ENCODE measurements around the gene LRRK1. TPM values are rescaled to one million over a fixed set of nuclear protein-coding genes. Genes with fewer than 3 reads are reported as not detected.

Gene LRRK1
- total and polyA plus RNA-seq, 2 donors (not counting 1 experiment from before 2014, with no cell fraction given) = 19.8 to 53.0 TPM

- WGBS (ENCODE audit: insufficient coverage) = 96% methylated on average over 16 of the region's 20 CpGs
- Mint-ChIP-seq H3K27me3 (no peaks in the 10 kb centered on the region), H3K4me1 (no peaks in the 10 kb centered on the region), H3K9me3 (ENCODE audit: insufficient read depth) (no peaks in the 10 kb centered on the region), H3K27ac (no peak overlapping the region), H3K4me3 (no peak overlapping the region)
- Histone ChIP-seq H3K4me3 (ENCODE audit: control extremely low read depth in 1 of 5, extremely low read depth in 1 of 5, insufficient read depth in 1 of 5, low read depth in 2 of 5, low read length in 4 of 5) (no peak overlapping the region), H3K79me2 (ENCODE audit: control insufficient read depth, insufficient read depth, low read length) (no peaks in the 10 kb centered on the region), H3K27ac (ENCODE audit: low read length in 2 of 2) (no peak overlapping the region), H3K36me3 (replicated peaks in 1 of 2; ENCODE audit: control extremely low read depth in 1 of 2, control insufficient read depth in 1 of 2, extremely low read depth in 1 of 2, insufficient read depth in 2 of 2, low read length in 1 of 2) (peaks cover 0 to 60% of the 10 kb centered on the region in 2 experiments), H3K4me1 (ENCODE audit: control insufficient read depth in 2 of 2, insufficient read depth in 2 of 2, low read length in 2 of 2) (no peaks in the 10 kb centered on the region), H3K9me3 (ENCODE audit: control extremely low read depth in 1 of 3, control insufficient read depth in 2 of 3, insufficient read depth in 1 of 3, low read length in 2 of 3) (no peaks in the 10 kb centered on the region), H4K20me1 (ENCODE audit: control insufficient read depth, insufficient read depth, low read length, poor library complexity, severe bottlenecking) (no peaks in the 10 kb centered on the region), H3K4me2 (replicated peaks; ENCODE audit: low read depth, low read length, poor library complexity, severe bottlenecking) (no peak overlapping the region), H3K27me3 (replicated peaks in 1 of 4; ENCODE audit: control extremely low read depth in 1 of 4, control insufficient read depth in 3 of 4, insufficient read depth in 4 of 4, low read length in 3 of 4) (no peaks in the 10 kb centered on the region), H2AFZ (ENCODE audit: insufficient read depth, low read depth, low read length, poor library complexity, severe bottlenecking) (no peak overlapping the region), H3K9ac (ENCODE audit: low read length) (no peak overlapping the region)
- intact Hi-C loops (cut with micrococcal nuclease) = no loop called here
- ChIA-PET POLR2A (no interaction called here), CTCF (interaction anchor here (1.5 kb wide), 1 partner anchor 16 kb away, joined by 15 read pairs; no protein-coding TSS in a partner anchor)
- ATAC-seq (ENCODE audit: low read depth) (no peak), DNase-seq (no peak)
- no peak for TF ChIP-seq CTCF (IDR thresholded peaks at IDR 0.05)
- TF ChIP-seq EZH2 (IDR thresholded peaks at IDR 0.05; ENCODE audit: borderline replicate concordance, insufficient read depth, low read depth, low read length, poor library complexity, severe bottlenecking) = no peak
Observed at GRCh38 chr15:101024706-101025500, 105.7 kb downstream of the LRRK1 start.

DNA sequence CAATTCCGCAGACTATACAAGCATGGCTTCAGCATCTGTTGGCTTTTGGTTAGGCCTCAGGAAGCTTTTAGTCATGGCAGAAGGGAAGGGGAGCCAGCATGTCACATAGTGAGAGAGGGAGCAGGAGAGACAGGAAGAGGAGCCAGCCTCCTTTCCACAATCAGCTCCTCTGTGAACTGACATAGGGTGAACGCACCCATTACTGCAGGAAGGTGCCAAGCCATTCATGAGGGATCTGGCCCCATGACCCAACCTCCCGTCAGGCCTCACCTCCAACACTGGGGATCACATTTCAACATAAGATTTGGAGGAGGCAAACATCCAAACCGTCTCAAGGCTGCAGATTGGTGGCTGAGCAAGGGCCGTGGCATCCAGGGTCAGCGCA, 106.3 kb downstream of the LRRK1 start:
- Histone ChIP-seq H3K27me3 (replicated peaks in 1 of 4; ENCODE audit: control extremely low read depth in 1 of 4, control insufficient read depth in 3 of 4, insufficient read depth in 4 of 4, low read length in 3 of 4) (no peaks in the 10 kb centered on the region), H2AFZ (ENCODE audit: insufficient read depth, low read depth, low read length, poor library complexity, severe bottlenecking) (no peak overlapping the region), H4K20me1 (ENCODE audit: control insufficient read depth, insufficient read depth, low read length, poor library complexity, severe bottlenecking) (no peaks in the 10 kb centered on the region), H3K27ac (ENCODE audit: low read length in 2 of 2) (no peak overlapping the region), H3K4me2 (replicated peaks; ENCODE audit: low read depth, low read length, poor library complexity, severe bottlenecking) (no peak overlapping the region), H3K9ac (ENCODE audit: low read length) (no peak overlapping the region), H3K4me1 (ENCODE audit: control insufficient read depth in 2 of 2, insufficient read depth in 2 of 2, low read length in 2 of 2) (no peaks in the 10 kb centered on the region), H3K9me3 (ENCODE audit: control extremely low read depth in 1 of 3, control insufficient read depth in 2 of 3, insufficient read depth in 1 of 3, low read length in 2 of 3) (no peaks in the 10 kb centered on the region), H3K4me3 (ENCODE audit: control extremely low read depth in 1 of 5, extremely low read depth in 1 of 5, insufficient read depth in 1 of 5, low read depth in 2 of 5, low read length in 4 of 5) (no peak overlapping the region), H3K36me3 (replicated peaks in 1 of 2; ENCODE audit: control extremely low read depth in 1 of 2, control insufficient read depth in 1 of 2, extremely low read depth in 1 of 2, insufficient read depth in 2 of 2, low read length in 1 of 2) (peaks cover 0 to 61% of the 10 kb centered on the region in 2 experiments), H3K79me2 (ENCODE audit: control insufficient read depth, insufficient read depth, low read length) (no peaks in the 10 kb centered on the region)
- Mint-ChIP-seq H3K9me3 (ENCODE audit: insufficient read depth) (no peaks in the 10 kb centered on the region), H3K27ac (no peak overlapping the region), H3K27me3 (no peaks in the 10 kb centered on the region), H3K4me3 (no peak overlapping the region), H3K4me1 (no peaks in the 10 kb centered on the region)
- no peak for ATAC-seq (ENCODE audit: low read depth)
- intact Hi-C loops (cut with micrococcal nuclease) = no loop called here
- no peak for TF ChIP-seq EZH2 (IDR thresholded peaks at IDR 0.05; ENCODE audit: borderline replicate concordance, insufficient read depth, low read depth, low read length, poor library complexity, severe bottlenecking)
- TF ChIP-seq CTCF (IDR thresholded peaks at IDR 0.05) = no peak
- WGBS (ENCODE audit: insufficient coverage) = 100% methylated on average over 6 of the region's 6 CpGs
- POLR2A ChIA-PET = no interaction called here
- no peak for DNase-seq
- CTCF ChIA-PET = no interaction called here
